ENCODE measurements around the gene RASGEF1C.
"Not testable (repeated sequence)": the region's sequence is repeated elsewhere in the genome, so short reads cannot be mapped to it uniquely, and the experiment has no call there.

Gene RASGEF1C

DNA sequence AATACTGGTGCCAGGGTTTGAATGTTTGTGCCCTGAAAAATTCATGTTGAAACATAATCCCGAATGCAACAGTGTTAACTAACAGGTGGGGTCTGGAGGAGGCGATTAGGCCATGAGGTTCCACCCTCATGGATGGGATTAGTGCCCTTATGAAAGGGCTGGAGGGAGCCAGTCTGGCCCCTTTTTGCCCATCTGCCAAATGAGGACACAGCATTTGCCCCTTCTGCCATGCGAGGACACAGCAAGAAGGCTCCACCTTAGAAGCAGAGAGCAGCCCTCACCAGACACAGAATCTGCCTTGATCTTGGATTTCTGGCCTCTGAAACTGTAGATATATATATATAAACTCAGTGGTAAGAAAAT lies 104.9 kb downstream of the RASGEF1C start:
- no peak overlapping the region for H3K4me3 ChIP-seq (ENCODE audit: low read depth, low read length)

DNA sequence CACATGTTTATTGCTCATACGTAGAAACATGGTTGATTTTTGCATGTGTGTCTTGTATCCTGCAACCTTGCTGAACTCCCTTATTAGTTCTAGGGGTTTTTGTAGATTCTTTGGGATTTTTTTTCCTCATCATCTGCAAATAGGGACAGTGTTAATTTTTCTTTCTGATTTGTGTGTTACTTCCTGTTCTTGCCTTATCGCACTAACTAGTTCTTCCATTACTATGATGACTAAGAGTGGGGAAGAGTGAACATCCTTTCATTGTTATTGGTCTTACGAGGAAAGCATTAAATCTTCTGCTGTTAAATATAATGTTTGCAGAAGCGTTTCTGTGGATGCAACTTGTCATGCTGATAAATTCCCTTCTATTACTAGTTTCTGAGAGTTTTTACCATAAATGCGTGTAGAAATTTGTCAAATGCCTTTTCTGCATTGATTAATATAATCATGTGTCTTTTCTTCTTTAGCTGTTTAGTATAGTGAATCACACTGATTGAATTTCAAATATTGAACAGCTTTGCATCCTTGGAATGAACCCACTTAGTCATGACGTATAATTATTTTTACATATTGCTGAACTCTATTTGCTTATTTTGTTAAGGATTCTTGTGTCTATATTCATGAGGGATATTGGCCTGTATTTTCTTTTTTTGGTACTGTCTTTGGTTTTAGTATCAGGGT lies 105.4 kb downstream of the RASGEF1C start:
- no peak overlapping the region for H3K4me3 ChIP-seq (ENCODE audit: low read depth, low read length)

DNA sequence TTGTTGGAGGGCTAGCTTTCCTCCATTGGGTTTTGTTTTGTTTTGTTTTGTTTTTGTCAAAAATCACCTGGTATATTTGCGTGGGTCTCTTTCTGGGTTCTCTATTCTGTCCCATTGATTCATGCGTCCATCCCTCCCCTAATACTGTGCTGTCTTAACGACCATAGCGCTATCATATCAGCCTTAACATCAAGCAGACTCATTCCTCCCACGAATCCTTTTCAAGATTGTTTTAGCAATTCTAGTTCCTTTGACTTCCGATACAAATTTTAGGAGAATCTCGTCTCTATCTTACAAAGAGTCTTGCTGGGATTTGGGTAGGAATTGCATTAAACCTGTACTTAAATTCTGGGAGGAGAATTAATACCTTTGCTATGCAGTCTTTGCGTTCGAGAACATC lies 106.4 kb downstream of the RASGEF1C start:
- no peak overlapping the region for H3K4me3 ChIP-seq (ENCODE audit: low read depth, low read length)

DNA sequence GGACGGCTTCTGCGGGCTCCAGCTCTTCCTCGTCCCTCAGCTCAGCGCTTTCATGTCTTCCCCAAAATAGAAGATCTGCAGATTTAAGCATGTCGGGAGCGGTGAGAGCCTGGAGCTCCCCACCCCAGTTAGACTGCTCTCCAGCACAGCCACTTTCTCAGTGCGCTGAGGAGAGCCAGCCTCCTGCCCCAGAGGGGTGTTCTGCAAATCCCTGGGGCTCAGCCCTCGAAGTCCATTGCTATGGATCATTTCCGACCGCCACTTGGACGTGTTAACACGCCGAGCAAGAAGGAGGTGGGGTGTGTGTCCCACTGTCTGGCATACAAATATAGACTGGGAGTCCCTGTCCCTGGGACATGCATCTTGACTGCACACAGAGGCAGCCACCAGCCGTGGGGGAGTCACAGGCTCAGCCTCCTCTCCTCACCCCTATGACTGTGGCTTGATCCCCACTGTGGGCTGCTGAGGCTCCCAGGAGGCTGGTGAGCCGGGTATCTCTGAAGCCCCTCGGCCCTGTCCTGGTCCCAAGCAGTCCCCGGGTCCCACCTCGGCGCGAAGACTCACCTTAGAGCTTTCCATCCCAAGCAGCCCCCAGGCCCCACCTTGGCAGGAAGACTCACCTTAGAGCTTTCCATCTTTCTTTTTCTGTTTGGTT lies 107.4 kb downstream of the RASGEF1C start:
- no peak overlapping the region for H3K4me3 ChIP-seq (ENCODE audit: low read depth, low read length)

DNA sequence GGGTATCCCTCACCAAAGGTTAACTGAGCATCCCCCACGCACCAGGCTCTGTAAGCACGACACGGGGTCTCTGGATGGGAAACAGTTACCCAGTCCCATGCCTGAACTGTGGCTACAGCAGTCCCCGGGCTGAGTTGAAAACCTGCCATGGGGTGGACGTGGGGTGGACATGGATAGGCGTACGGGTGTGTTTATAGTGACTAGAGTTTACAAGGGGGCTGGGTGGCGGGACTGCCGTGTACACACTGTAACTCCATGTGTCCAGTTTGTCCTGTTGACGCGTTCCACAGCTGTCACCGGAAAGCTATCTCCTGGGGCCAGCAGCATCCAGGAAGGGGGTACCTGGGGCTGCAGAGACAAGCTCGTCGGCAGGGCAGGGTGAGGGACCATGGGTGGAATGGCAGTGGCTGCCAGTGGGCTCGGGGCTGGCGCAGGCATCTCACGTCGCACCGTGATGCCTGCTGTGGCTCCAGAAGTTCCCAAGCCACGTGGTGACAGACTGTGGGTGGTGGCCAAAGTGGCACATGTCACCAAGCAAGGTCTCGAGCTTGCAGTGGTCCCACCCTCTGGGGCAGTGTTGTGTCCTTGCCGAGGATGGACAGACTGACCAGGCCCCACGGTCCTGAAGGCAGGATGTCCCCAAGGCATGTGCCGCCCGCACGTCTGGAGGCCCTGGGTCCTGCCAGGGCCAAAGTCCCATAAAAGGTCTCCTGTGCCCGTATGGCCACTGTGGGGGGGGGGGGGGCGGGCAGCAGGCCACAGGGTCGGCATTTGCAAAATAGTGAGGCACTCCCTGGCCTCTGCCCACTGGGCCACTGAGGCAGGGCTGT lies 108.2 kb downstream of the RASGEF1C start:
- H3K4me3 ChIP-seq (ENCODE audit: low read depth, low read length) = no peak overlapping the region

DNA sequence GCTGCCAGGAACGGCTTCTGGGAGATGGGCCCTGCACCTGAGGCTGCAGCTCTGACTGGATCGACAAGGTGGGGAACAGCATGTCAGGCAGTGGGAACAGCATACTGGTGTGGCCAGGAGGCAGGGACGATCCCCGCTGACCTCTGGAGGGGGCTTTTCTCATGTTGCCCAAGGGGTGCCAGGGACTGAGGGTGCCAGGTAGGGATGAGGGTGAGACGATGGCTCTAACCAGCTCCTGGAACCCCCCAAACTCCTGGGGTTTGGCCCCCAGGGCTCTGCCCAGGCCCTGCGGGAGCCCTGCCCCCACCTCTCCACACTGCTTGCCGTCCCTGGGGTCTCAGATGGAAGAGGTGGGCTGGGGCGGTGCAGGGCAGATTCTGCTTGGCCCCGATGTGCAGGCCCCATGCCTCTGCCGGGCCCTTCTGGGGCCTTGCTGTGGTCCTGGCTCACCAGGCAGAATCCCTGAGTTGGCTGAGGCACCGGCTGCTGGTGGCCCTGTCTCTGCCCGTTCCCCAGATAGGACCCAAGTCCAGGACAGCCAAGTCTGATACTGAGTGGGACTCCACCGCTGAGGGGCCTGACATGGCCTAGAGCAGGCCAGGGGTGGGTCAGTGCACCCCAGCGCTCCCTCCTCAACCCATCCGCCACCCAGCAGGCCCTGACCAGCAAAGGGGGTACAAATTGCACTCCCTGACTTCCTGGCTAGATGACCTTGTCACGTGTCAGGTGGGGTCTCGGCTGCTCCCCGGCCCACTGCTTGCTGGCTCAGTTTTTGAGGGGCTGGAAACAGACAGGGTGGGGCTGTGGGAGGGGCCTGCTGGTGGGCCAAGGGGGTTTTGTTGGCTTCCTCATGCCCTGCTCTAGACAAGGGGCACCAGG lies 109.0 kb downstream of the RASGEF1C start:
- H3K4me3 ChIP-seq (ENCODE audit: low read depth, low read length) = no peak overlapping the region

DNA sequence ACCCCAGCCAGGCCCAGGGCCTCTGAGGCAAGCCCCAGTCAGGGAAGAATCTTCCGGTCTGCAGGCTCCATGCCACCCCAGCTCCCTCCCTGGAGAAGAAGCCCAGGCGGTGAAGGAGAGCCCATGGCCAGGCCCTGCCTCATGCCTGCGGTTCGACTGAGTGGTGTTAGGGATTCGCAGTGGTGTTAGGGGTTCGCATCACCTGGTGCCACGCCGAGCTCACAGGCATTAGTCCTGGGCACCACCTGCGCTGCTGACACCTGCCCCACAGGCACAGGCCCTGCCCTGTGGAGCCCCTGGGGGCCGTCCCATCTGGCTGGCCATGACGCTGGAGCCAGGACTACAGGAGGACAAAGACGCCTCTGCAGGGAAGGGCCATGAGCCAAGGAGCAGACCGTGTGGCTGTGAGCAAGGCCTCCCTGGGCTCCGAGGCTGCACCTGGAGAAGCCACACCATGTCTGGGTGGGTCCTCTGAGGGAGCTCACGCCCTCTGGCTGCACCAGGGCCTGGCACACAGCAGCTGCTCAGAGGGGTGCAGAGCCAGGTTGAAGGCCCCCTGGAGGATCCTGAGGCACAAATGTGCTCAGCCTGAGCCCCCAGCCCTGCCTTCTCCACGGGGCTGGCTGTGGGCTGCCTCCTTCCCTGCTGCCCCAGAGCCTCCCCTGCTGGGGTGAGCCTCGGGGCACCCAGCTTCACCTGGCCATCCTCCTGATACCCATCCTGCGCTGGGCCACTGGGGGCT lies 109.8 kb downstream of the RASGEF1C start:
- no peak overlapping the region for H3K4me3 ChIP-seq (ENCODE audit: low read depth, low read length)

DNA sequence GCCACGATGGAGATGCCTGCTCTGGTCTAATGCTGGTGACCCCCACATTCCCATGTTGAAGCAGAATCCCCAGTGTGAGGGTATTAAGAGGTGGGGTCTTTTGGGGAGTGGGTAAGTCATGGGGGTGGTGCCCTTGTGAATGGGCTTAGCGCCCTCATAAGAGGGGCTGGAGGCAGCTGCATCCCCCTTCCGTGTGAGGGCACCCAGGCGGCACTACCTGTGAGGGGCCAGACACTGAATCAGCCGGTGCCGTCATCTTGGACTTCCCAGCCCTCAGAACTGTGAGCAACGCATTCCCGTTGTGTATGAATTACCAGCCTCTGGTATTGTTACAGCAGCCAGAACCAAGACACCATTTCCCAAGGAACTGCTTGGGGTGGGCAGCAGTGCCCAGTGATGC lies 110.5 kb downstream of the RASGEF1C start:
- H3K4me3 ChIP-seq (ENCODE audit: low read depth, low read length) = no peak overlapping the region

DNA sequence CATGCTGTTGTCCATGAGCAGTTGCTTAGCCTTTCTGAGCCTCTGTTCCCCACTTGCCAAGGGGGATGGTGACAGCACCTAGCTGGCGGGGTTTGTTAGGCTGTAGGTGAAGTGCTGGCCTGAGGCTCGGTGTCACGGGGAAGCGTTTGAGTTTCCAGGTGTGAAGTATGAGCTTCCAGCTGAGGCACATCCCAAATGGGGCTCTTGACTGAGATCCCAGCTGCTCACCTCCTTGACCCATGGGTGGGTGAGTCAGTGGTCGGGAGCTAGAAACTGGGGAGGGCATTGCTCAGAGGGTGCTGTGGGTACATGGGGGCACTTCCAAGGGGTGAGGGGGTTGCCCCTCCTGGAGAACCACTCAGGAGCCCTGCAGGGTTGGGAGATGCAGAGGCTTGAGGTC lies 111.1 kb downstream of the RASGEF1C start:
- no peak overlapping the region for H3K4me3 ChIP-seq (ENCODE audit: low read depth, low read length)

DNA sequence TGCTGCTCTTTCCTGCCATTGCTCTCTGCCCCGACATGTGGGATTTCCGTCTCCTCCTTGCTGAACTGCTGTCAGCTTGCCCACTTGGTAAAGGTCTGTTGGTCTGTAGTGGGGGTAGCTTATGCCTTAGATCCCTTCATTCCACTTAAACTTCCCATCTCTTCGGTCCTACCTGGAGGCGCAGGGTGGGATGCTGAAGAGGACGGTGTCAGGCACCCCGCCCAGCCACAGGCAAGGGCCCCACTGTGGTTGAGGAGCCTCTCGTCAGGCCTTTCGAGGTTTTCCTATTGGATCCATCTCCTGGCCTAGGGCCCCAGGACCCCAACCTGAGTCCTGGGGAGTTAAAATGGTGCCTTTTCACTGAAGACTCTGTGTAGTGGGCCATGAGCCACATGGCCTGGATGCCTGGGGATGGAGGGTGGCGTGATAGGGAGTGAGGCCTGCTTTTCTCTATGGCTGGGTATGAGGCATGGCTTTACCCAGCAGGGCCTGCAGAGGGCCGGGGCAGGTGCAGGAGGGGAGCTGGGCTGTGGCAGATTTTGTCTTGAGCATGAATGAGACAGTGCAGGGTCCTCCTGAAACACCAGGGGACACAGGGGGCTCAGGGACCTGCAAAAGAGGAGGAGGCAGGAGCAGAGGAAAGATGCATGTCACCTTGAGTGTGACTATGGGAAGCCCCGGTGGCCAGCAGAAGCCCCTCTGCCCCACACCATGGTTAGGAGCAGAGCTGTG lies 111.7 kb downstream of the RASGEF1C start:
- H3K4me3 ChIP-seq (ENCODE audit: low read depth, low read length) = no peak overlapping the region

DNA sequence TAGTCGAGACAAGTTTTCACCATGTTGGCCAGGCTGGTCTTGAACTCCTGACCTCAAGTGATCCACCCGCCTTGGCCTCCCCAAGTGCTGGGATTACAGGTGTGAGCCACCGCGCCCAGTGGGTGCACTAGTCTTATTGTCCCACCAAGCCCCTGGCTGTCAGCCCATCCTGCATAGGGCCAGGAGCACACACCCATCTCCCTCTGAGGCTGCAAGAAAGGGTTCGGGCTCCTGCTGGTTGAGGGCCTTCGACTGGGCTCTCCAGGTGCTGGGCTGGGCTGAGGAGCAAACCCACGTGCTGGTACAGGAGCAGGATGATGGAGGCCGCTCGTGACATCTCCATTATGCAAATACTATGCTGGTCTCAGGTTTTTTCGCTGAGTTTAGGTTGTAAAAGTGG lies 112.4 kb downstream of the RASGEF1C start:
- H3K4me3 ChIP-seq (ENCODE audit: low read depth, low read length) = no peak overlapping the region

DNA sequence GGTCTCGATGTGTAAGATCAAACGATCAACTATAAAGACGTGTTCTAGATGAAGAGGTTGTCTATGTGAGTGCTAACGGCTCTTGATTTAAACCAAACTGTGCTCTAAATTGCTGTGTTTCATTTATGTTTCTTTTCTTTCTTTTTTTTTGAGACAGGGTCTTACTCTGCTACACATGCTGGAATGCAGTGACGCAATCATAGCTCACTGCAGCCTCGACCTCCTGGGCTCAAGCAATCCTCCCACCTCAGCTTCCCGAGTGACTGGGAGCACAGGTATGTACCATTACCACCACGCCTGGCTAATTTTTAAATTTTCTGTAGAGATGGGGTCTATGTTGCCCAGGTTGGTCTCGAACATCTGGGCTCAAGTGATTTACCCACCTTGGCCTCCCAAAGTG lies 113.5 kb downstream of the RASGEF1C start:
- H3K4me3 ChIP-seq (ENCODE audit: low read depth, low read length) = no peak overlapping the region

DNA sequence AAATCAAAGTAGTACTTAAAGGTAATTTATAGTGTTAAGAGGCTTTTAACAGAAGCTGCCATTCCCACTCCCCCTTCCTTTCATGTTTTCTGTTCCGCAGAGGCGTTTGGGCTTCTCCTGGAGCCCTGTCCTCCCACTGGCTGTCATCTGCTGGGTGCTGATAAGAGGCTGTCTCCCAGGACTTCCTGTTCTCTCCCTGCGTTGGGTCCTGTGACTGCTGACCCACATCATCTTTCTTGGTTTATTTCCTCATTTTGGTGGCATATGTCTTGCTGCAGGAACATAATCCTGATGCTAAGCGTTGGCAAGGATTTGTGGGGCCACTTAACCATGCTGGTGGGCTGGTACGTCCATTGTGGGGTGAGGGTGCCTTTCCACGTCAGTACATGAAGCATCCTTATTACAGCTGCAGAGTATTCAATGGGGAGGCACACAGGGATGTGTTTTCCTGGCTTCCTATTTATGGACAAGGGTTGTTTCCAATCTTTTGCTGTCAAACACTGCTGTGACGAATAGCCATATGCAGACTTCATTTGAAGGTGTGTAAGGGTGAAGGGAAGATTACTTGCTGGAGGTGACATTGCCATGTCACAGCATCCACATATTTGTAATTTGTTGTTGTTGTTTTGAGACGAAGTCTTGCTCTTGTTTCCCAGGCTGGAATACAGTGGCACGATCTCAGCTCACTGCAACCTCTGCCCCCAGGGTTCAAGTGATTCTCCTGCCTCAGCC lies 115.2 kb downstream of the RASGEF1C start:
- no peak overlapping the region for H3K4me3 ChIP-seq (ENCODE audit: low read depth, low read length)

DNA sequence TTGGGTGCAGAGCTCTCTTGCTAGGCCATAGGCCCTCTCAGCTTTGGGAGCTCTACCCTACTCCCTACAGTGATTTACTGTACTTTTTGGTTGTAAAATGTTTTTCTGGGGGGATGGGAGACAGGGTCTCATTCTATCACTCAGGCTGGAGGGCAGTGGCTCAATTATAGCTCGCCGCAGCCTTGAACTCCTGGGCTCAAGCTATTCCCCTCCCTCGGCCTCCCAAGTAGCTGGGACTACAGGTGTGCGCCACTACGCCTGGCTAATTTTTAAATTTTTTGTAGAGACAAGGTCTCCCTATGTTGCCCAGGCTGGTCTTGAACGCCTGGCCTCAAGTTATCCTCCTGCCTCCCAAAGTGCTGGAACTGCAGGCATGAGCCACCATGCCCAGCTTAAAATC lies 115.8 kb downstream of the RASGEF1C start:
- no peak overlapping the region for H3K4me3 ChIP-seq (ENCODE audit: low read depth, low read length)

DNA sequence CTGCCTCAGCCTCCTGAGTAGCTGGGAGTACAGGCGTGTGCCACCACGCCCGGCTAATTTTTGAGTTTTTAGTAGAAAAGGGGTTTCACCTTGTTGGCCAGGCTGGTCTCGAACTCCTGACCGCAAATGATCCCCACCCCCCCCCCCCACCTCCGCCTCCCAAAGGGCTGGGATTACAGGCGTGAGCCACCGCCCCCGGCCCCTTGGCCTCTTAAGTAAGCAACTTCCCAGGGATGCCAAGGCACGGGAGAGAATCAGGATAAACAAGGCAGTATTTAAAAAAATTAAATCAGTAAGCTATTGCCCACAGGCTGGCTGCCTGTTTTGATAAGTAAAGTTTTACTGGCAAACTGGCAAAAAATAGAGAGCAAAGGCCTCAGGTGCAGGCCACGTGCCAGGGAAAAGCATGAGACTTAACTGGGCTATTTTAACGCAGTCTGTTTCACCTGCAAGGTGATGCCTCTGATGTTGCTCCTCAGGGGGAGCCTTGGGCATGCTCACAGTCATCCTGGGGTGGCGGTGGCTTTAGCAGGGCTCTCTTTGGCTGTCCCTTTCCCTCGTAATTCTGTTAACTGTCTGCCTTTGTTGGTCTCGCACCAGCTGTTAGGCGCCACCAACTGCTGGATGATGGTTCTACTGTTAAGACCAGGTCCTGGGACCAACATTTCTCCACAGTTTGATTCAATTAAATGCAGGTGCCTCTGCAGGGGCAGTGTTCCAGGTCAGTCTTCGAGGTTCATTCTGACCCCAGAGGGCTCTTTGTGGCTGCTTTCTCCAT lies 118.1 kb downstream of the RASGEF1C start:
- H3K4me3 ChIP-seq (ENCODE audit: low read depth, low read length) = no peak overlapping the region

DNA sequence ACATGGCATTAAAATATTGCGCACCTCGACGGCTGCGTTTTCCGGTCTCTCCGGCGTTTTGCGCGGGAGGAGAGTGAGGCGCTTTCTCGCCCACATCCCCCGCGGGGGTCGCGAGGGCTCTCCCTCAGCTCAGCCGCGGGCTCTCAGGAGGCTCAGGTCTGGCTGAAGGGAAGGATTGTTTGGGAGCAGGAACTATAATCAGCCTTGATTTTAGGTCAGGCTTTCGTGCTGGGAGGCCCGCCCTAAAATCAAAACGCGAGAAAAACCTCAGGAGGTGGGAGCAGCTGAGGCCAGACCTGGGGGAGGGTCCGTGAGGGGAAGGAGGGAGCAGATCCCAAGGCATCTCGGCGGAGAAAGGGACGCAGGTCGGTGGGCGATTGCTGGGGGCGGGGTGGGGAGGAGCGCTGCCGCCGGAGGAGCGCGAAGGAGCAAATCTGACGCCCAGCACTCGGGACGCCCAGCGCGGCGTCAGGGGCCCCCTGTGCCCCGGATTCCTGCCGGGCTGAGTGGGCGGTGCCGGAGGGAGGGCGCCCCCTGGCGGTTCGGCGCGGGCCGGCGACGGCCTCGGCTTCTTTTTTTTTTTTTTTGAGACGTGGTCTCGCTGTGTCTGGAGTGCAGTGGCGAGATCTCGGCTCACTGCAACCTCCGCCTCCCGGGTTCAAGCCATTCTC lies 118.8 kb downstream of the RASGEF1C start:
- peak overlapping the region; percentile 24 for H3K4me3 ChIP-seq (ENCODE audit: low read depth, low read length)

DNA sequence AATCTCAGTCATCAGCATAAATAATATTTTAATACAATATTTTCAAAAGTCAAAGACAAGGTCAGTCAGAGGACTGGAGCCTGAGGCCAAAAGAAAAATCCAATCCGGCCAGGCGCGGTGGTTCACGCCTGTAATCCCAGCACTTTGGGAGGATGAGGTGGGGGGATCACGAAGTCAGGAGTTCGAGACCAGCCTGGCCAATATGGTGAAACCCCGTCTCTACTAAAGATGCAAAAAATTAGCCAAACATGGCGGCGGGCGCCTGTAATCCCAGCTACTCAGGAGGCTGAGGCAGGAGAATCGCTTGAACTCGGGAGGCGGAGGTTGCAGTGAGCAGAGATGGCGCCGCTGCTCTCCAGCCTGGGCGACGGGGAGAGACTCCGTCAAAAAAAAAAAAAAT lies 119.4 kb downstream of the RASGEF1C start:
- H3K4me3 ChIP-seq (ENCODE audit: low read depth, low read length) = not testable (repeated sequence)

DNA sequence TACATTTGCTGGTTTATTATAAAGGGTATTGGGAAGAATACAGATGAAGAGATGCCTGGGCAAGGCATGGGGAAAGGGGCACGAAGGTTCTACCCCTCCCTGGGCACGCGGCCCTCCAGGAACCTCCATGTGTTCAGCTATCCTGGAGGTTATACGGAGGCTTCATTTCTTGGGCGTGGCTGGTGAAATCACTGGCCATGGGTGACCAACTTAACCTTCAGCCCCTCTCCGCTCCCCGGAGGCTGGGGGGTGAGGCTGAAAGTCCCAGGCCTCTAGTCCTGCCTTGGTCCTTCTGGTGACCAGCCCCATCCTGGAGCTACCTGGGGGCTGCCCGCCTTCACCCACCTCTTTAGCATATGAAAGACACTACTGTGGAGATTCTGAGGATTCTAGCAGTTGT lies 120.5 kb downstream of the RASGEF1C start:
- no peak overlapping the region for H3K4me3 ChIP-seq (ENCODE audit: low read depth, low read length)

All from iPS-11a (cell line).